CD4-positive, CD25-positive, alpha-beta regulatory T cell (primary cell): Measurements from ENCODE around the gene GNS. TPM values are rescaled to one million over a fixed set of nuclear protein-coding genes. Genes with fewer than 3 reads are reported as not detected.

ENCODE experiments used
- ATAC-seq, 2 donors: fragments of 150-1000 bp; cut with Tn5 transposase; one replicate each; pipeline ENCODE4 v1.10.0; 2021; ENCODE audit warnings: low read depth in 2 of 2, moderate number of reproducible peaks in 2 of 2, moderate library complexity in 1 of 2
- DNase-seq, 3 donors: peaks; one replicate each; pipeline versions ENCODE4 v3.0.0 to v3.0.0-alpha.2; 2012 to 2022; ENCODE audit warnings: mixed read lengths in 1 of 3
- H3K27ac ChIP-seq: one replicate; pipeline ENCODE4 v1.7.0; 2013; ENCODE audit warnings: mild to moderate bottlenecking, low read length; ENCODE audit not compliant: insufficient read depth, poor library complexity, severe bottlenecking
- H3K27me3 ChIP-seq: one replicate; pipeline ENCODE4 v1.7.0; 2013; ENCODE audit warnings: low read length; ENCODE audit not compliant: control insufficient read depth, insufficient read depth
- H3K36me3 ChIP-seq: one replicate; pipeline ENCODE4 v1.7.0; 2013; ENCODE audit warnings: mild to moderate bottlenecking, low read length, moderate library complexity; ENCODE audit not compliant: control insufficient read depth, insufficient read depth
- H3K4me1 ChIP-seq: 2 replicates; pipeline ENCODE4 v1.7.0; 2013; ENCODE audit warnings: mild to moderate bottlenecking, low read length; ENCODE audit not compliant: insufficient read depth, control insufficient read depth, poor library complexity, severe bottlenecking
- H3K4me3 ChIP-seq: one replicate; pipeline ENCODE4 v1.7.0; 2013; ENCODE audit warnings: low read depth, mild to moderate bottlenecking, low read length, moderate library complexity
- H3K9me3 ChIP-seq, 2 experiments: 1 replicate in 1 of 2; 2 replicates in 1 of 2; pipeline ENCODE4 v1.7.0; 2013; ENCODE audit warnings: low read length in 2 of 2, mild to moderate bottlenecking in 1 of 2, moderate library complexity in 1 of 2; ENCODE audit not compliant: control insufficient read depth in 2 of 2
- H3K27ac Mint-ChIP-seq, 3 donors: one replicate each; pipeline ENCODE4 v1.8.0; 2020 to 2022; ENCODE audit warnings: mild to moderate bottlenecking in 3 of 3, mixed read lengths in 3 of 3, moderate library complexity in 2 of 3
- H3K27me3 Mint-ChIP-seq: one replicate; pipeline ENCODE4 v1.8.0; 2022; ENCODE audit warnings: mild to moderate bottlenecking, mixed read lengths
- H3K36me3 Mint-ChIP-seq: one replicate; pipeline ENCODE4 v1.8.0; 2020; ENCODE audit warnings: mixed read lengths
- H3K4me1 Mint-ChIP-seq, 4 donors: one replicate each; pipeline ENCODE4 v1.8.0; 2020 to 2022; ENCODE audit warnings: mixed read lengths in 4 of 4, mild to moderate bottlenecking in 1 of 4
- H3K4me3 Mint-ChIP-seq, 4 donors: one replicate each; pipeline ENCODE4 v1.8.0; 2020 to 2022; ENCODE audit warnings: mild to moderate bottlenecking in 4 of 4, mixed read lengths in 4 of 4, moderate library complexity in 3 of 4
- H3K9me3 Mint-ChIP-seq, 7 donors: one replicate each; pipeline ENCODE4 v1.8.0; 2020 to 2022; ENCODE audit warnings: mixed read lengths in 7 of 7, mild to moderate bottlenecking in 3 of 7, moderate library complexity in 2 of 7
- polyA plus RNA-seq, 4 donors: library from polyadenylated mRNA; unstranded; fragments of 300-500 nt; fragmentation: Illumina TruSeq; gene quantifications; one replicate each; pipeline ENCODE4 v1.2.3, GENCODE V29; 2021
- total RNA-seq: library from RNA; stranded (reverse); gene quantifications from one replicate; pipeline ENCODE4 v1.2.3, GENCODE V29; 2022

GNS gene
- total and polyA plus RNA-seq, 5 donors from 2014 or later, result 25.0 to 51.5 (median 41.6) TPM

DNA sequence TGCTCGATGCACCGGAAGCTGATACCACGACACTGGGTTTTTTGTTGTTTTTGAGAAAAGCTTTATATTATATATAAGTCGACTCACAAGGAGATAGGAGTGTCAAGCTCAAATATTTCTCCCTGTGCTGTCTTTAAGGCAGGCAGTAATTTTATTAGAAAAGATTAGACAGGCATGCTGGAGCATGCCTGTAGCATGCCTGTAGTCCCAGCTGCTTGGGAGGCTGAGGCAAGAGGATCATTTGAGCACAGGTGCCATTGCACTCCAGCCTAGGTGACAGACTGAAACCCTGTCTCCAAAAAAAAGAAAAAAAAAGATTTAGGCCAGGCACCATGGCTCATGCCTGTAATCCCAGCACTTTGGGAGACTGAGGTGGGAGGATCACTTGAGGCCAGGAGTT, 51.8 kb downstream of the GNS start:
- no peaks in the 10 kb centered on the region for H3K9me3 ChIP-seq
- peaks cover 25% of the 10 kb centered on the region for H3K36me3 Mint-ChIP-seq
- H3K4me1 Mint-ChIP-seq, result peaks cover 0 to 17% (median 6%) of the 10 kb centered on the region in 4 donors
- ATAC-seq, result no peak
- no peaks in the 10 kb centered on the region for H3K9me3 Mint-ChIP-seq
- H3K36me3 ChIP-seq, result peaks cover 7% of the 10 kb centered on the region
- H3K27me3 ChIP-seq, result no peaks in the 10 kb centered on the region
- no peaks in the 10 kb centered on the region for H3K4me1 ChIP-seq
- DNase-seq, result no peak
- no peak overlapping the region for H3K27ac ChIP-seq
- no peak overlapping the region for H3K4me3 ChIP-seq
- no peaks in the 10 kb centered on the region for H3K27me3 Mint-ChIP-seq
- H3K4me3 Mint-ChIP-seq, result no peak overlapping the region
- H3K27ac Mint-ChIP-seq, result peak overlapping the region in 1 of 3 donors; percentile 27

GRCh38 chr12:64706857-64707256, 52.3 kb downstream of the GNS start:
- peaks cover 27% of the 10 kb centered on the region for H3K36me3 Mint-ChIP-seq
- H3K27me3 Mint-ChIP-seq, result no peaks in the 10 kb centered on the region
- Histone ChIP-seq H3K4me3 (no peak overlapping the region), H3K9me3 (no peaks in the 10 kb centered on the region), H3K36me3 (peaks cover 7% of the 10 kb centered on the region), H3K27ac (no peak overlapping the region), H3K4me1 (no peaks in the 10 kb centered on the region), H3K27me3 (no peaks in the 10 kb centered on the region)
- H3K4me1 Mint-ChIP-seq, result peaks cover 0 to 22% (median 9%) of the 10 kb centered on the region in 4 donors
- no peak overlapping the region for H3K4me3 Mint-ChIP-seq
- DNase-seq (no peak), ATAC-seq (no peak)
- no peaks in the 10 kb centered on the region for H3K9me3 Mint-ChIP-seq
- H3K27ac Mint-ChIP-seq, result peak overlapping the region in 1 of 3 donors; percentile 27

GRCh38 chr12:64706306-64706705, 52.9 kb downstream of the GNS start:
- no peaks in the 10 kb centered on the region for H3K27me3 Mint-ChIP-seq
- H3K9me3 ChIP-seq, result no peaks in the 10 kb centered on the region
- H3K27ac ChIP-seq, result no peak overlapping the region
- H3K36me3 ChIP-seq, result peaks cover 6% of the 10 kb centered on the region
- no peaks in the 10 kb centered on the region for H3K27me3 ChIP-seq
- H3K4me3 ChIP-seq, result no peak overlapping the region
- H3K4me1 Mint-ChIP-seq, result peaks cover 3 to 28% (median 12%) of the 10 kb centered on the region in 4 donors
- no peak for ATAC-seq
- peaks cover 26% of the 10 kb centered on the region for H3K36me3 Mint-ChIP-seq
- DNase-seq, result no peak
- H3K4me1 ChIP-seq, result peaks cover 1% of the 10 kb centered on the region
- H3K27ac Mint-ChIP-seq, result peak overlapping the region in 2 of 3 donors; percentile 9 to 27
- no peak overlapping the region for H3K4me3 Mint-ChIP-seq
- no peaks in the 10 kb centered on the region for H3K9me3 Mint-ChIP-seq

DNA sequence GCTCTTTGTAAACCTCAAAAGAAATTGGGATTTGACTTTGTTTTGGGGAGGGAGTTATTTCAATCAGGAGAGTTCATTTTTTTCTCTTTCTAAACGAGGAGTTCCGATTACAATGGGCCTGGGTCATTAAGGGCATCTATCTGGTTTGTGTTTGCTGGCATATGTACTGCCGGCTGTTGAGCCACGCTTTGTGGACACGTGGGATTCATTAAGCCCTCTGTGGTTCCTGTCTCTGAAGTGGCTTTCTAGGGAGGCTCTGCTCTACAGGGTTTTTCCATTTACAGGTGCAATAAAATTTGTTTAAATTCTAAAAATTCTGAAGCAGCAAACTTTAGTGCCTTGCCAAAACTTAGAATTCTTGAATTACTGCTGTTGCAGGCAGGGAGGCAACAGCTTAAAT, 57.9 kb downstream of the GNS start:
- Mint-ChIP-seq H3K27me3 (no peaks in the 10 kb centered on the region), H3K36me3 (peaks cover 35% of the 10 kb centered on the region), H3K4me1 (peaks cover 33 to 55% (median 37%) of the 10 kb centered on the region in 4 donors), H3K4me3 (peak overlapping the region in 2 of 4 donors; percentile 3 to 74), H3K27ac (peak overlapping the region; percentile 70 to 90 (median 74)), H3K9me3 (no peaks in the 10 kb centered on the region)
- no peaks in the 10 kb centered on the region for H3K9me3 ChIP-seq
- DNase-seq (no peak), ATAC-seq (no peak)
- peak overlapping the region; percentile 38 for H3K4me3 ChIP-seq
- H3K27me3 ChIP-seq, result no peaks in the 10 kb centered on the region
- peak overlapping the region; percentile 29 for H3K27ac ChIP-seq
- H3K4me1 ChIP-seq, result peaks cover 23% of the 10 kb centered on the region
- H3K36me3 ChIP-seq, result peaks cover 23% of the 10 kb centered on the region

- Histone ChIP-seq H3K27ac (peak overlapping the region; percentile 29), H3K4me3 (no peak overlapping the region), H3K9me3 (no peaks in the 10 kb centered on the region), H3K27me3 (no peaks in the 10 kb centered on the region), H3K36me3 (peaks cover 30% of the 10 kb centered on the region), H3K4me1 (peaks cover 28% of the 10 kb centered on the region)
- ATAC-seq (no peak), DNase-seq (no peak)
- Mint-ChIP-seq H3K4me1 (peaks cover 36 to 61% (median 42%) of the 10 kb centered on the region in 4 donors), H3K27ac (peak overlapping the region; percentile 70 to 90 (median 74)), H3K36me3 (peaks cover 31% of the 10 kb centered on the region), H3K9me3 (no peaks in the 10 kb centered on the region), H3K27me3 (no peaks in the 10 kb centered on the region), H3K4me3 (peak overlapping the region in 2 of 4 donors; percentile 54 to 74)
Observed at GRCh38 chr12:64700532-64700931, 58.7 kb downstream of the GNS start.

DNA sequence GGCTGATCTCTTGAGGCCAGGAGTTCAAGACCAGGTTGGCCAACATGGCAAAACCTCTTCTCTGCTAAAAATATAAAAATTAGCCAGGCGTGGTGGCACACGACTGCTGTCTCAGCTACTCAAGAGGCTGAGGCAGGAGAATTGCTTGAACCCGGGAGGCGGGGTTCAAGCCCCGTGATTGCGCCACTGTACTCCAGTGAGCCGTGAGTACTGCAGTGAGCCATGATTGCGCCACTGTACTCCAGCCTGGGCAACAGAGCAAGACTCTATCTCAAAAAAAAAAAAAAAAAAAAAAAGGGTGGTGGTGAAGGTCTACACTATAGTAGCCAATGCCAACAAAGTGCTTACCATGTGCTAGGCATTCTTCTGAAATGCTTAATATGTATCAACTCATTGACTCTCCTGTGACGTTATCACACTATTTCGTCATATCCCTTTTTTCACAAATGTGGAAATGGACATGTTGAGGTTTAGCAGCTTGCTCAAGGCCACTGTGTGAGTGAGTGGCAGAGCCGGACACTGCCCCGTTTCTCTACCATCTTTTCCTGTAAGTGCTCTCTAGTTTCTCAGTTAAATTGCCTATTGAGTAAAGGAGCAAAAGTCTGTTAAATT, 59.6 kb downstream of the GNS start:
- Mint-ChIP-seq H3K4me1 (peaks cover 36 to 67% (median 48%) of the 10 kb centered on the region in 4 donors), H3K27me3 (no peaks in the 10 kb centered on the region), H3K4me3 (no peak overlapping the region), H3K27ac (peak overlapping the region in 2 of 3 donors; percentile 70 to 90), H3K36me3 (peaks cover 37% of the 10 kb centered on the region), H3K9me3 (no peaks in the 10 kb centered on the region)
- Histone ChIP-seq H3K27me3 (no peaks in the 10 kb centered on the region), H3K9me3 (no peaks in the 10 kb centered on the region), H3K36me3 (peaks cover 39% of the 10 kb centered on the region), H3K4me3 (no peak overlapping the region), H3K27ac (no peak overlapping the region), H3K4me1 (peaks cover 37% of the 10 kb centered on the region)
- DNase-seq (no peak), ATAC-seq (no peak)

GRCh38 chr12:64696080-64696741, 63.0 kb downstream of the GNS start:
- no peaks in the 10 kb centered on the region for H3K9me3 Mint-ChIP-seq
- peak overlapping the region; percentile 45 for H3K27ac ChIP-seq
- DNase-seq, result no peak
- peak overlapping the region; percentile 30 to 65 (median 40) for H3K4me3 Mint-ChIP-seq
- peaks cover 68% of the 10 kb centered on the region for H3K4me1 ChIP-seq
- H3K9me3 ChIP-seq, result no peaks in the 10 kb centered on the region
- peak overlapping the region; percentile 49 for H3K4me3 ChIP-seq
- no peak for ATAC-seq
- H3K36me3 ChIP-seq, result peaks cover 72% of the 10 kb centered on the region
- H3K36me3 Mint-ChIP-seq, result peaks cover 51% of the 10 kb centered on the region
- H3K27me3 Mint-ChIP-seq, result no peaks in the 10 kb centered on the region
- H3K27ac Mint-ChIP-seq, result peak overlapping the region in 2 of 3 donors; percentile 62 to 64
- H3K27me3 ChIP-seq, result no peaks in the 10 kb centered on the region
- peaks cover 52 to 80% (median 62%) of the 10 kb centered on the region in 4 donors for H3K4me1 Mint-ChIP-seq
